WTC11 (cell line): Measurements from ENCODE around the gene RAB11FIP5. TPM values are rescaled to one million over a fixed set of nuclear protein-coding genes. Genes with fewer than 3 reads are reported as not detected.
"Not testable (repeated sequence)": the region's sequence is repeated elsewhere in the genome, so short reads cannot be mapped to it uniquely, and the experiment has no call there.

ENCODE experiments used
- ATAC-seq: fragments of 200-7000 bp; cut with Tn5 transposase; 2 replicates; pipeline ENCODE4 v1.10.0; 2021; ENCODE audit warnings: mild to moderate bottlenecking, moderate library complexity
- CTCF ChIA-PET: fragments of 300-600 bp; sonication (Branson Sonifier 250); formaldehyde crosslinking; loops from one replicate; lab custom pipeline; 2021; ENCODE audit warnings: antibody characterized with exemption; lab: Charles Lee
- POLR2A ChIA-PET: fragments of 350-600 bp; sonication (Branson Sonifier 250); formaldehyde crosslinking; loops from one replicate; lab custom pipeline; 2021; ENCODE audit warnings: antibody characterized with exemption; lab: Charles Lee
- DNase-seq: peaks from one replicate; pipeline ENCODE4 v3.0.0; 2021; ENCODE audit warnings: low spot score
- H3K27ac Mint-ChIP-seq: 2 replicates; pipeline ENCODE4 v1.8.0; 2021; ENCODE audit warnings: mixed read lengths
- H3K27me3 Mint-ChIP-seq: 2 replicates; pipeline ENCODE4 v1.8.0; 2021; ENCODE audit warnings: low read depth, mild to moderate bottlenecking, moderate library complexity, mixed read lengths
- H3K36me3 Mint-ChIP-seq: 2 replicates; pipeline ENCODE4 v1.8.0; 2021; ENCODE audit warnings: mixed read lengths
- H3K4me1 Mint-ChIP-seq: 2 replicates; pipeline ENCODE4 v1.8.0; 2022; ENCODE audit warnings: mixed read lengths
- H3K4me3 Mint-ChIP-seq: 2 replicates; pipeline ENCODE4 v1.8.0; 2021; ENCODE audit warnings: mild to moderate bottlenecking, moderate library complexity, mixed read lengths
- H3K9me3 Mint-ChIP-seq: 2 replicates; pipeline ENCODE4 v1.8.0; 2021; ENCODE audit warnings: mixed read lengths
- ATF1 ChIP-seq: sonication (generic); formaldehyde crosslinking; IDR thresholded peaks from 2 replicates; pipeline ENCODE4 v1.8.1; 2023; ENCODE audit warnings: mild to moderate bottlenecking, moderate library complexity, missing genetic modification reagents
- CREM ChIP-seq: sonication (generic); formaldehyde crosslinking; IDR thresholded peaks from 2 replicates; pipeline ENCODE4 v1.8.1; 2022; ENCODE audit warnings: mild to moderate bottlenecking, missing genetic modification reagents, moderate library complexity
- FOXK1 ChIP-seq: sonication (generic); formaldehyde crosslinking; IDR thresholded peaks from 2 replicates; pipeline ENCODE4 v1.8.0; 2022; ENCODE audit warnings: mild to moderate bottlenecking, moderate library complexity, missing genetic modification reagents
- GRHL2 ChIP-seq: fragments of 250-450 bp; sonication (Bioruptor Pico); IDR thresholded peaks from 2 replicates; pipeline ENCODE4 v1.8.0; 2022; ENCODE audit warnings: mild to moderate bottlenecking, moderate library complexity; ENCODE audit not compliant: insufficient replicate concordance, severe bottlenecking
- IRF2 ChIP-seq: sonication (generic); formaldehyde crosslinking; IDR thresholded peaks from 2 replicates; pipeline ENCODE4 v1.8.0; 2022; ENCODE audit warnings: low read depth, missing genetic modification reagents, borderline replicate concordance
- MXD4 ChIP-seq: fragments of 250-450 bp; sonication (Bioruptor Pico); IDR thresholded peaks from 2 replicates; pipeline ENCODE4 v1.8.0; 2021; ENCODE audit warnings: mild to moderate bottlenecking, moderate library complexity, borderline replicate concordance
- MYBL2 ChIP-seq: sonication (generic); formaldehyde crosslinking; IDR thresholded peaks from 2 replicates; pipeline ENCODE4 v1.8.1; 2023; ENCODE audit warnings: mild to moderate bottlenecking, moderate library complexity, missing genetic modification reagents
- NR3C1 ChIP-seq: sonication (generic); formaldehyde crosslinking; conservative IDR thresholded peaks from 2 replicates; pipeline ENCODE4 v1.8.1; 2023; ENCODE audit warnings: low read depth, mild to moderate bottlenecking, missing genetic modification reagents
- ZNF232 ChIP-seq: sonication (generic); formaldehyde crosslinking; IDR thresholded peaks from 2 replicates; pipeline ENCODE4 v1.8.0; 2022; ENCODE audit warnings: mild to moderate bottlenecking, missing genetic modification reagents
- total RNA-seq: library from RNA; stranded (reverse); gene quantifications from 3 replicates; pipeline ENCODE4 v1.2.3, GENCODE V29; 2021
- TF ChIP-seq, protein P1 (sequence below): sonication (generic); formaldehyde crosslinking; IDR thresholded peaks from 2 replicates; pipeline ENCODE4 v1.8.0; 2022; ENCODE audit warnings: mild to moderate bottlenecking, missing genetic modification reagents
- TF ChIP-seq, protein P2 (sequence below): fragments of 250-450 bp; sonication (Bioruptor Pico); IDR thresholded peaks from 2 replicates; pipeline ENCODE4 v2.1.2; 2022; ENCODE audit warnings: mild to moderate bottlenecking, moderate library complexity
- TF ChIP-seq, protein P3 (sequence below): fragments of 250-450 bp; sonication (Bioruptor Pico); conservative IDR thresholded peaks from 2 replicates; pipeline ENCODE4 v1.9.0; 2021; ENCODE audit warnings: mild to moderate bottlenecking
- TF ChIP-seq, protein P4 (sequence below): fragments of 200-600 bp; IDR thresholded peaks from 2 replicates; pipeline ENCODE4 v1.8.0; 2022; ENCODE audit warnings: antibody characterized with exemption
- TF ChIP-seq, protein P5 (sequence below): sonication (generic); formaldehyde crosslinking; IDR thresholded peaks from 2 replicates; pipeline ENCODE4 v1.8.1; 2022; ENCODE audit warnings: mild to moderate bottlenecking, missing genetic modification reagents, moderate library complexity, borderline replicate concordance
- TF ChIP-seq, protein P6 (sequence below): sonication (generic); formaldehyde crosslinking; IDR thresholded peaks from 2 replicates; pipeline ENCODE4 v1.8.1; 2023; ENCODE audit warnings: mild to moderate bottlenecking, missing genetic modification reagents

The RAB11FIP5 gene
- total RNA-seq, 1 experiment from 2014 or later: 16.0 TPM

DNA sequence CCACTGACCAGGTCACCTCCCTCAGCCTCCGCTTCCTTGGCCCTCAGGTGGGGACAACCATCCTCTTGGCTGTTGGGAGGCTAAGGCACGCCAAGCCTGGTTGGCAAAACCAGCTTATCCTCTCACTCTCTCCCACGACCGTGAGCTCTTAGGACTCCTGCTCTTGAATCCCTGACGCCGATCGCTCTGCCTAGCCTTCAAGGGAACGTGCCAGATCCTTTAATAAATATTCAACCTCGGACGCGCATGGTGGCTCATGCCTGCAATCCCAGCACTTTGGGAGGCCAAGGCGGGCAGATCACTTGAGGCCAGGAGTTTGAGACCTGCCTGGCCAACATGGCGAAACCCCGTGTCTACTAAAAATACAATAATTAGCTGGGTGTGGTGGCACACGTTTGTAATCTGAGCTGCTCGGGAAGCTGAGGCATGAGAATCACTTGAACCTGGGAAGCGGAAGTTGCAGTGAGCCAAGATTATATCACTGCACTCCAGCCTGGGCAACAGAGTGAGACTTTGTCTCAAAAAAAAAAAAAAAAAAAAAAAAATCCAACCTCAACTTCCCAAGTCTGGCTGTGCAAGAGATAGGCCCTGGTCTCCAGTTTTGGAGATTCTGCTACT, 19.0 kb downstream of the RAB11FIP5 start:
- H3K27me3 Mint-ChIP-seq, H3K27ac Mint-ChIP-seq, H3K4me3 Mint-ChIP-seq, ATAC-seq, DNase-seq, H3K4me1 Mint-ChIP-seq, H3K36me3 Mint-ChIP-seq, H3K9me3 Mint-ChIP-seq: not testable (repeated sequence)
- ChIA-PET POLR2A (interaction anchor here (1.0 kb wide), 1 partner anchor 130 kb away, joined by 3 read pairs; no protein-coding TSS in a partner anchor), CTCF (interaction anchor here (0.7 to 4.3 kb wide), 5 partner anchors 8 to 200 kb away, joined by 4 to 27 read pairs (median 20); no protein-coding TSS in a partner anchor)

DNA sequence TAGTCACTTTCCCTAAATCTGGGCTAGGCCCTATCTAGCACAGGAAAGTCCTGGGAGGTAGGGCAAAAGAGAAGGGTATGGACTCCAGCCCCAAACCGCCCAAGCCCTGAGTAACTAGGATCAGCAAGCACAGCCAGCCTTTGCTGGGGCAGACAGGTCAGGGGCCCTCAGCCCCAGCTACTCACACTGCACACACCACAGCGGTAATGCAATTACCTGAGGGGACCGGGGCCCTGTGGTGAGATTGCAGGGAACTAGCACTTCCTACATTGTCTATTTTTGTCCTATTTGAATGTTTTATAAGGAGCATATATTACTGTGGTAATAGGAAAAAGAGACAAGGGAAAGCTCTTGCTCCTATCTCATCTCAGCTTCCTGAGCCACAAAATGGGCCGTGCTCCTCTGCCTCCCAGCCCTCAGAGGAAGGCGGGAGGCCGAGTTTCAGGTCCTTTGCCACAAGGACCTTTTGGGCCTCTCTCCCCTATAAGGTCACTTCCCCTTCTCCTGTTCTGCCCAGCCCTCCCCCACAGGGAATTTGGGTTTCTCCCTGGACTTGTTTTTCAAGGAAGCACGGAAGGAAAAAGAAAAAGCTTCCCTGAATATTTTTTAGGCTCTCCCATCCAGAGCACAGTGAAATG, 20.5 kb downstream of the RAB11FIP5 start:
- H3K4me1 Mint-ChIP-seq: no peaks in the 10 kb centered on the region
- H3K9me3 Mint-ChIP-seq: no peaks in the 10 kb centered on the region
- no peak overlapping the region for H3K4me3 Mint-ChIP-seq
- no peaks in the 10 kb centered on the region for H3K27me3 Mint-ChIP-seq
- TF ChIP-seq GRHL2 (CRISPR knock-in tag) (no peak), CREM (CRISPR knock-in tag) (no peak), MXD4 (no peak), ATF1 (CRISPR knock-in tag) (no peak), FOXK1 (no peak), IRF2 (CRISPR knock-in tag) (no peak), ZNF232 (CRISPR knock-in tag) (no peak), MYBL2 (CRISPR knock-in tag) (no peak), NR3C1 (CRISPR knock-in tag) (no peak)
- TF ChIP-seq, protein P1, sequence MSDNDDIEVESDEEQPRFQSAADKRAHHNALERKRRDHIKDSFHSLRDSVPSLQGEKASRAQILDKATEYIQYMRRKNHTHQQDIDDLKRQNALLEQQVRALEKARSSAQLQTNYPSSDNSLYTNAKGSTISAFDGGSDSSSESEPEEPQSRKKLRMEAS (CRISPR knock-in tag): no peak
- TF ChIP-seq, protein P2, sequence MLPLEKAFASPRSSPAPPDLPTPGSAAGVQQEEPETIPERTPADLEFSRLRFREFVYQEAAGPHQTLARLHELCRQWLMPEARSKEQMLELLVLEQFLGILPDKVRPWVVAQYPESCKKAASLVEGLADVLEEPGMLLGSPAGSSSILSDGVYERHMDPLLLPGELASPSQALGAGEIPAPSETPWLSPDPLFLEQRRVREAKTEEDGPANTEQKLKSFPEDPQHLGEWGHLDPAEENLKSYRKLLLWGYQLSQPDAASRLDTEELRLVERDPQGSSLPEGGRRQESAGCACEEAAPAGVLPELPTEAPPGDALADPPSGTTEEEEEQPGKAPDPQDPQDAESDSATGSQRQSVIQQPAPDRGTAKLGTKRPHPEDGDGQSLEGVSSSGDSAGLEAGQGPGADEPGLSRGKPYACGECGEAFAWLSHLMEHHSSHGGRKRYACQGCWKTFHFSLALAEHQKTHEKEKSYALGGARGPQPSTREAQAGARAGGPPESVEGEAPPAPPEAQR: no peak
- TF ChIP-seq, protein P3, sequence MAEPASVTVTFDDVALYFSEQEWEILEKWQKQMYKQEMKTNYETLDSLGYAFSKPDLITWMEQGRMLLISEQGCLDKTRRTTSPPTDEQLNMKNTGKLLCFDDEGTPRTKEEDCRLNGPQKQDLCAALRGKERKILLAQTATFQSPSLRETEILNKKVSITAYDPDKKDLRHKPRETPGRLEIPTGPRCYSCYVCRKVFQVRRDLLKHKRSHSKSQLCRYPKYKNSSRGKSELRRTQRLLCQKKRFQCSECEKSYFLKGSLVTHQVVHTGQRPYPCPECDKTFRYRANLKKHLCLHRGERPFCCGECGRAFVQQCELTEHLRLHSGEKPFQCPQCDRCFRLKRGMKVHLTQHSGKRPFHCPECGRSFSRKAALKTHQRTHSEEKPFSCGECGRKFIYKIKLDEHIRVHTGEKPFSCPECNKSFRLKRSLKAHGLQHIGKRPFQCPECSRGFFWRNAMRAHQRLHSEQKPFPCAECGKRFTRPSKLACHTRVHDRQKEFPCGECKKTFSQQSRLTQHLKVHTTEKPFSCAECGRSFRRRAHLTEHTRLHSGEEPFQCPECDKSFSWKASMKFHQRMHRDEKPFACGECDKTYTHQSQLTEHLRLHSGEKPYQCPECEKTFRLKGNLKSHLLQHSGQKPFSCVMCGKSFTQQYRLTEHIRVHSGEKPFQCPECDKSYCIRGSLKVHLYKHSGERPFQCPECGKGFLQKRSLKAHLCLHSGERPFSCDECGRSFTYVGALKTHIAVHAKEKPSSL: no peak
- TF ChIP-seq, protein P4, sequence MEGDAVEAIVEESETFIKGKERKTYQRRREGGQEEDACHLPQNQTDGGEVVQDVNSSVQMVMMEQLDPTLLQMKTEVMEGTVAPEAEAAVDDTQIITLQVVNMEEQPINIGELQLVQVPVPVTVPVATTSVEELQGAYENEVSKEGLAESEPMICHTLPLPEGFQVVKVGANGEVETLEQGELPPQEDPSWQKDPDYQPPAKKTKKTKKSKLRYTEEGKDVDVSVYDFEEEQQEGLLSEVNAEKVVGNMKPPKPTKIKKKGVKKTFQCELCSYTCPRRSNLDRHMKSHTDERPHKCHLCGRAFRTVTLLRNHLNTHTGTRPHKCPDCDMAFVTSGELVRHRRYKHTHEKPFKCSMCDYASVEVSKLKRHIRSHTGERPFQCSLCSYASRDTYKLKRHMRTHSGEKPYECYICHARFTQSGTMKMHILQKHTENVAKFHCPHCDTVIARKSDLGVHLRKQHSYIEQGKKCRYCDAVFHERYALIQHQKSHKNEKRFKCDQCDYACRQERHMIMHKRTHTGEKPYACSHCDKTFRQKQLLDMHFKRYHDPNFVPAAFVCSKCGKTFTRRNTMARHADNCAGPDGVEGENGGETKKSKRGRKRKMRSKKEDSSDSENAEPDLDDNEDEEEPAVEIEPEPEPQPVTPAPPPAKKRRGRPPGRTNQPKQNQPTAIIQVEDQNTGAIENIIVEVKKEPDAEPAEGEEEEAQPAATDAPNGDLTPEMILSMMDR: no peak
- TF ChIP-seq, protein P5, sequence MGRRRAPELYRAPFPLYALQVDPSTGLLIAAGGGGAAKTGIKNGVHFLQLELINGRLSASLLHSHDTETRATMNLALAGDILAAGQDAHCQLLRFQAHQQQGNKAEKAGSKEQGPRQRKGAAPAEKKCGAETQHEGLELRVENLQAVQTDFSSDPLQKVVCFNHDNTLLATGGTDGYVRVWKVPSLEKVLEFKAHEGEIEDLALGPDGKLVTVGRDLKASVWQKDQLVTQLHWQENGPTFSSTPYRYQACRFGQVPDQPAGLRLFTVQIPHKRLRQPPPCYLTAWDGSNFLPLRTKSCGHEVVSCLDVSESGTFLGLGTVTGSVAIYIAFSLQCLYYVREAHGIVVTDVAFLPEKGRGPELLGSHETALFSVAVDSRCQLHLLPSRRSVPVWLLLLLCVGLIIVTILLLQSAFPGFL: no peak
- TF ChIP-seq, protein P6, sequence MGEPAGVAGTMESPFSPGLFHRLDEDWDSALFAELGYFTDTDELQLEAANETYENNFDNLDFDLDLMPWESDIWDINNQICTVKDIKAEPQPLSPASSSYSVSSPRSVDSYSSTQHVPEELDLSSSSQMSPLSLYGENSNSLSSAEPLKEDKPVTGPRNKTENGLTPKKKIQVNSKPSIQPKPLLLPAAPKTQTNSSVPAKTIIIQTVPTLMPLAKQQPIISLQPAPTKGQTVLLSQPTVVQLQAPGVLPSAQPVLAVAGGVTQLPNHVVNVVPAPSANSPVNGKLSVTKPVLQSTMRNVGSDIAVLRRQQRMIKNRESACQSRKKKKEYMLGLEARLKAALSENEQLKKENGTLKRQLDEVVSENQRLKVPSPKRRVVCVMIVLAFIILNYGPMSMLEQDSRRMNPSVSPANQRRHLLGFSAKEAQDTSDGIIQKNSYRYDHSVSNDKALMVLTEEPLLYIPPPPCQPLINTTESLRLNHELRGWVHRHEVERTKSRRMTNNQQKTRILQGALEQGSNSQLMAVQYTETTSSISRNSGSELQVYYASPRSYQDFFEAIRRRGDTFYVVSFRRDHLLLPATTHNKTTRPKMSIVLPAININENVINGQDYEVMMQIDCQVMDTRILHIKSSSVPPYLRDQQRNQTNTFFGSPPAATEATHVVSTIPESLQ (CRISPR knock-in tag): no peak
- H3K36me3 Mint-ChIP-seq: no peaks in the 10 kb centered on the region; the same call in 1 of the 2 replicates
- H3K27ac Mint-ChIP-seq: no peak overlapping the region
- ChIA-PET POLR2A (no interaction called here), CTCF (interaction anchor here (0.6 to 3.5 kb wide), 6 partner anchors 11 to 199 kb away, joined by 3 to 20 read pairs (median 4); no protein-coding TSS in a partner anchor)
- no peak for DNase-seq
- peak; percentile 26; the same call in 1 of the 2 replicates for ATAC-seq
